ENCODE measurements around the gene GLP2R.

DNA sequence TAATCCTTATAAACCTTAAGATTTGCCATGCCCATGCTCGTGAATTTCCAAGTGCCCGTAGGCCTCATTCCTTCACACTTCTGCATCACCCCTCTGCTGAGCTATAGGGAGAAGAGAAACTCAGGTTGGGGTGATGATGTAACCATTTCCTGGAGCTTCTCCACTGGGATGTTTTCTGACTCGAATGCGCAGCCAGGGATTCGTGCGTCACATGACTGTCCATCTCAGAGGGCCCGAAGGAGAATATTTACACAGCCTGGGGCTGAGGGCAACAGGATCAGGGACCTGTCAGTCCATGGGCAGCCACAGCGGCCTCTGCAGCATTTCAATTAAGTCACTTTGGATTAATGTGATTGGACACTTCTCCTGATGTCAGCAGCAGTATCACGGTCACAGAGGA, 12.6 kb upstream of the GLP2R start:
- TF ChIP-seq, protein P1, sequence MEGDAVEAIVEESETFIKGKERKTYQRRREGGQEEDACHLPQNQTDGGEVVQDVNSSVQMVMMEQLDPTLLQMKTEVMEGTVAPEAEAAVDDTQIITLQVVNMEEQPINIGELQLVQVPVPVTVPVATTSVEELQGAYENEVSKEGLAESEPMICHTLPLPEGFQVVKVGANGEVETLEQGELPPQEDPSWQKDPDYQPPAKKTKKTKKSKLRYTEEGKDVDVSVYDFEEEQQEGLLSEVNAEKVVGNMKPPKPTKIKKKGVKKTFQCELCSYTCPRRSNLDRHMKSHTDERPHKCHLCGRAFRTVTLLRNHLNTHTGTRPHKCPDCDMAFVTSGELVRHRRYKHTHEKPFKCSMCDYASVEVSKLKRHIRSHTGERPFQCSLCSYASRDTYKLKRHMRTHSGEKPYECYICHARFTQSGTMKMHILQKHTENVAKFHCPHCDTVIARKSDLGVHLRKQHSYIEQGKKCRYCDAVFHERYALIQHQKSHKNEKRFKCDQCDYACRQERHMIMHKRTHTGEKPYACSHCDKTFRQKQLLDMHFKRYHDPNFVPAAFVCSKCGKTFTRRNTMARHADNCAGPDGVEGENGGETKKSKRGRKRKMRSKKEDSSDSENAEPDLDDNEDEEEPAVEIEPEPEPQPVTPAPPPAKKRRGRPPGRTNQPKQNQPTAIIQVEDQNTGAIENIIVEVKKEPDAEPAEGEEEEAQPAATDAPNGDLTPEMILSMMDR (IDR thresholded peaks at IDR 0.05): no peak
- TF ChIP-seq POLR2AphosphoS5 (IDR thresholded peaks at IDR 0.05; ENCODE audit: low read depth, low read length) (no peak), SIN3A (IDR thresholded peaks at IDR 0.05; ENCODE audit: borderline replicate concordance, insufficient read depth, low read depth, low read length) (no peak), TCF7L2 (IDR thresholded peaks at IDR 0.05; ENCODE audit: low read depth, low read length) (no peak)
- TF ChIP-seq, protein P2, sequence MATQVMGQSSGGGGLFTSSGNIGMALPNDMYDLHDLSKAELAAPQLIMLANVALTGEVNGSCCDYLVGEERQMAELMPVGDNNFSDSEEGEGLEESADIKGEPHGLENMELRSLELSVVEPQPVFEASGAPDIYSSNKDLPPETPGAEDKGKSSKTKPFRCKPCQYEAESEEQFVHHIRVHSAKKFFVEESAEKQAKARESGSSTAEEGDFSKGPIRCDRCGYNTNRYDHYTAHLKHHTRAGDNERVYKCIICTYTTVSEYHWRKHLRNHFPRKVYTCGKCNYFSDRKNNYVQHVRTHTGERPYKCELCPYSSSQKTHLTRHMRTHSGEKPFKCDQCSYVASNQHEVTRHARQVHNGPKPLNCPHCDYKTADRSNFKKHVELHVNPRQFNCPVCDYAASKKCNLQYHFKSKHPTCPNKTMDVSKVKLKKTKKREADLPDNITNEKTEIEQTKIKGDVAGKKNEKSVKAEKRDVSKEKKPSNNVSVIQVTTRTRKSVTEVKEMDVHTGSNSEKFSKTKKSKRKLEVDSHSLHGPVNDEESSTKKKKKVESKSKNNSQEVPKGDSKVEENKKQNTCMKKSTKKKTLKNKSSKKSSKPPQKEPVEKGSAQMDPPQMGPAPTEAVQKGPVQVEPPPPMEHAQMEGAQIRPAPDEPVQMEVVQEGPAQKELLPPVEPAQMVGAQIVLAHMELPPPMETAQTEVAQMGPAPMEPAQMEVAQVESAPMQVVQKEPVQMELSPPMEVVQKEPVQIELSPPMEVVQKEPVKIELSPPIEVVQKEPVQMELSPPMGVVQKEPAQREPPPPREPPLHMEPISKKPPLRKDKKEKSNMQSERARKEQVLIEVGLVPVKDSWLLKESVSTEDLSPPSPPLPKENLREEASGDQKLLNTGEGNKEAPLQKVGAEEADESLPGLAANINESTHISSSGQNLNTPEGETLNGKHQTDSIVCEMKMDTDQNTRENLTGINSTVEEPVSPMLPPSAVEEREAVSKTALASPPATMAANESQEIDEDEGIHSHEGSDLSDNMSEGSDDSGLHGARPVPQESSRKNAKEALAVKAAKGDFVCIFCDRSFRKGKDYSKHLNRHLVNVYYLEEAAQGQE (IDR thresholded peaks at IDR 0.05; ENCODE audit: insufficient read depth in 1 of 2, low read depth in 2 of 2, low read length in 1 of 2): no peak

Data from Panc1 (cell line).